SK-N-SH treated with all-trans-retinoic acid at 6 μM for 48 hours (cell line): ENCODE results near the gene RAB6A.

Source experiments
- ATAC-seq: fragments of 200-7000 bp; cut with Tn5 transposase; 3 replicates; pipeline ENCODE4 v1.9.1; 2020; ENCODE audit warnings: mild to moderate bottlenecking, moderate library complexity
- ARNTL ChIP-seq: fragments of 450-650 bp; formaldehyde crosslinking; IDR thresholded peaks from 2 replicates; pipeline ENCODE4 v1.5.0; 2020; ENCODE audit warnings: low read depth, mild to moderate bottlenecking, moderate library complexity, borderline replicate concordance
- BACH2 ChIP-seq: fragments of 250-450 bp; sonication (Bioruptor Pico); IDR thresholded peaks from 2 replicates; pipeline ENCODE4 v1.9.0; 2021; ENCODE audit warnings: mild to moderate bottlenecking, borderline replicate concordance
- CSDC2 ChIP-seq: fragments of 250-450 bp; sonication (Bioruptor Pico); IDR thresholded peaks from 2 replicates; pipeline ENCODE4 v1.5.0; 2020; ENCODE audit warnings: mild to moderate bottlenecking, moderate library complexity
- ESRRG ChIP-seq: fragments of 250-450 bp; sonication (Bioruptor Pico); IDR thresholded peaks from 2 replicates; pipeline ENCODE4 v1.6.1; 2021; ENCODE audit warnings: mild to moderate bottlenecking
- ISL1 ChIP-seq: fragments of 250-450 bp; sonication (Bioruptor Pico); IDR thresholded peaks from 2 replicates; pipeline ENCODE4 v2.1.2; 2022; ENCODE audit warnings: mild to moderate bottlenecking, moderate library complexity
- PPARA ChIP-seq: fragments of 250-450 bp; sonication (Bioruptor Pico); IDR thresholded peaks from 2 replicates; pipeline ENCODE4 v1.5.0; 2020; ENCODE audit warnings: mild to moderate bottlenecking, borderline replicate concordance
- RARB ChIP-seq: fragments of 250-450 bp; sonication (Bioruptor Pico); IDR thresholded peaks from 2 replicates; pipeline ENCODE4 v1.8.0; 2021; ENCODE audit warnings: mild to moderate bottlenecking, moderate library complexity
- SNAI2 ChIP-seq: fragments of 250-450 bp; sonication (Bioruptor Pico); IDR thresholded peaks from 2 replicates; pipeline ENCODE4 v1.5.0; 2020; ENCODE audit warnings: mild to moderate bottlenecking, moderate library complexity
- TOX ChIP-seq: fragments of 250-450 bp; sonication (Bioruptor Pico); IDR thresholded peaks from 2 replicates; pipeline ENCODE4 v1.8.0; 2021; ENCODE audit warnings: mild to moderate bottlenecking, moderate library complexity, borderline replicate concordance
- ZC3H10 ChIP-seq: fragments of 250-450 bp; sonication (Bioruptor Pico); IDR thresholded peaks from 2 replicates; pipeline ENCODE4 v1.5.1; 2021; ENCODE audit warnings: mild to moderate bottlenecking, moderate library complexity
- ZFP3 ChIP-seq: fragments of 250-450 bp; sonication (Bioruptor Pico); IDR thresholded peaks from 2 replicates; pipeline ENCODE4 v1.5.0; 2020; ENCODE audit warnings: mild to moderate bottlenecking, moderate library complexity
- ZFP30 ChIP-seq: fragments of 450-650 bp; formaldehyde crosslinking; IDR thresholded peaks from 2 replicates; pipeline ENCODE4 v1.5.0; 2022; ENCODE audit warnings: mild to moderate bottlenecking, moderate library complexity
- ZNF565 ChIP-seq: fragments of 450-650 bp; formaldehyde crosslinking; conservative IDR thresholded peaks from 2 replicates; pipeline ENCODE4 v1.5.0; 2020; ENCODE audit warnings: low read depth, mild to moderate bottlenecking, moderate library complexity
- ZNF70 ChIP-seq: fragments of 450-650 bp; formaldehyde crosslinking; IDR thresholded peaks from 2 replicates; pipeline ENCODE4 v1.5.0; 2020; ENCODE audit warnings: mild to moderate bottlenecking, moderate library complexity
- ZNF8 ChIP-seq: fragments of 450-650 bp; formaldehyde crosslinking; IDR thresholded peaks from 2 replicates; pipeline ENCODE4 v1.5.0; 2020; ENCODE audit warnings: mild to moderate bottlenecking, moderate library complexity
- TF ChIP-seq, protein P1 (sequence below): fragments of 250-450 bp; sonication (Bioruptor Pico); IDR thresholded peaks from 2 replicates; pipeline ENCODE4 v1.8.0; 2020; ENCODE audit warnings: mild to moderate bottlenecking, moderate library complexity, borderline replicate concordance
- TF ChIP-seq, protein P2 (sequence below): fragments of 250-450 bp; sonication (Bioruptor Pico); IDR thresholded peaks from 2 replicates; pipeline ENCODE4 v1.5.0; 2020; ENCODE audit warnings: mild to moderate bottlenecking, moderate library complexity
- TF ChIP-seq, protein P3 (sequence below): fragments of 250-450 bp; sonication (Bioruptor Pico); IDR thresholded peaks from 2 replicates; pipeline ENCODE4 v1.5.1; 2021; ENCODE audit warnings: mild to moderate bottlenecking, moderate library complexity
- TF ChIP-seq, protein P4 (sequence below): fragments of 250-450 bp; sonication (Bioruptor Pico); IDR thresholded peaks from 2 replicates; pipeline ENCODE4 v1.8.0; 2021; ENCODE audit warnings: low read depth, mild to moderate bottlenecking, moderate library complexity, borderline replicate concordance
- TF ChIP-seq, protein P5 (sequence below): fragments of 250-450 bp; sonication (Bioruptor Pico); IDR thresholded peaks from 2 replicates; pipeline ENCODE4 v1.5.1; 2020; ENCODE audit warnings: low read depth, mild to moderate bottlenecking, moderate library complexity

RAB6A gene

DNA sequence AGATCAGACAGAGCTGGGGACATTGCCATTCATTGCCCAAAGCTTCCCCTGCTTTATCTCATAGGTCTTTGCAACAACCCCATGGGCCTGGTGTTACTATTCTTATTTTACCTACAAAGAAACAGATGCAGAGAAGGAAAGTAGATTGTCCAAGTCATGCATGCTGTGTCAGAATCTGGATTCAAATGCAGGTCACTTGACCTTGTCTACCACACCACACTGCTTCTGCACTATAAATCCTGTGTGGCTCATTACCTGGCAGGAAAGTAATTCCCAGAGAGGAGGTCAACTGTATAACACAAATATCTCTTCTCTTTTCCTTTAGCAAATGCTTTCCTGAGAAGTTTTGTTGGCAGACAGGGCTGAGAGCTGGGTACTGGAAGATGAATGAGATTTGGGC, 96.0 kb downstream of the RAB6A start:
- no peak for TF ChIP-seq PPARA (CRISPR knock-in tag)
- no peak for TF ChIP-seq ZFP3 (CRISPR knock-in tag)
- TF ChIP-seq CSDC2 (CRISPR knock-in tag) = no peak
- TF ChIP-seq ZNF8 (CRISPR knock-in tag) = no peak
- TF ChIP-seq, protein P1, sequence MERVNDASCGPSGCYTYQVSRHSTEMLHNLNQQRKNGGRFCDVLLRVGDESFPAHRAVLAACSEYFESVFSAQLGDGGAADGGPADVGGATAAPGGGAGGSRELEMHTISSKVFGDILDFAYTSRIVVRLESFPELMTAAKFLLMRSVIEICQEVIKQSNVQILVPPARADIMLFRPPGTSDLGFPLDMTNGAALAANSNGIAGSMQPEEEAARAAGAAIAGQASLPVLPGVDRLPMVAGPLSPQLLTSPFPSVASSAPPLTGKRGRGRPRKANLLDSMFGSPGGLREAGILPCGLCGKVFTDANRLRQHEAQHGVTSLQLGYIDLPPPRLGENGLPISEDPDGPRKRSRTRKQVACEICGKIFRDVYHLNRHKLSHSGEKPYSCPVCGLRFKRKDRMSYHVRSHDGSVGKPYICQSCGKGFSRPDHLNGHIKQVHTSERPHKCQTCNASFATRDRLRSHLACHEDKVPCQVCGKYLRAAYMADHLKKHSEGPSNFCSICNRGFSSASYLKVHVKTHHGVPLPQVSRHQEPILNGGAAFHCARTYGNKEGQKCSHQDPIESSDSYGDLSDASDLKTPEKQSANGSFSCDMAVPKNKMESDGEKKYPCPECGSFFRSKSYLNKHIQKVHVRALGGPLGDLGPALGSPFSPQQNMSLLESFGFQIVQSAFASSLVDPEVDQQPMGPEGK = no peak
- TF ChIP-seq ESRRG (CRISPR knock-in tag) = no peak
- no peak for TF ChIP-seq RARB
- no peak for TF ChIP-seq ZNF565
- no peak for TF ChIP-seq BACH2
- TF ChIP-seq, protein P2, sequence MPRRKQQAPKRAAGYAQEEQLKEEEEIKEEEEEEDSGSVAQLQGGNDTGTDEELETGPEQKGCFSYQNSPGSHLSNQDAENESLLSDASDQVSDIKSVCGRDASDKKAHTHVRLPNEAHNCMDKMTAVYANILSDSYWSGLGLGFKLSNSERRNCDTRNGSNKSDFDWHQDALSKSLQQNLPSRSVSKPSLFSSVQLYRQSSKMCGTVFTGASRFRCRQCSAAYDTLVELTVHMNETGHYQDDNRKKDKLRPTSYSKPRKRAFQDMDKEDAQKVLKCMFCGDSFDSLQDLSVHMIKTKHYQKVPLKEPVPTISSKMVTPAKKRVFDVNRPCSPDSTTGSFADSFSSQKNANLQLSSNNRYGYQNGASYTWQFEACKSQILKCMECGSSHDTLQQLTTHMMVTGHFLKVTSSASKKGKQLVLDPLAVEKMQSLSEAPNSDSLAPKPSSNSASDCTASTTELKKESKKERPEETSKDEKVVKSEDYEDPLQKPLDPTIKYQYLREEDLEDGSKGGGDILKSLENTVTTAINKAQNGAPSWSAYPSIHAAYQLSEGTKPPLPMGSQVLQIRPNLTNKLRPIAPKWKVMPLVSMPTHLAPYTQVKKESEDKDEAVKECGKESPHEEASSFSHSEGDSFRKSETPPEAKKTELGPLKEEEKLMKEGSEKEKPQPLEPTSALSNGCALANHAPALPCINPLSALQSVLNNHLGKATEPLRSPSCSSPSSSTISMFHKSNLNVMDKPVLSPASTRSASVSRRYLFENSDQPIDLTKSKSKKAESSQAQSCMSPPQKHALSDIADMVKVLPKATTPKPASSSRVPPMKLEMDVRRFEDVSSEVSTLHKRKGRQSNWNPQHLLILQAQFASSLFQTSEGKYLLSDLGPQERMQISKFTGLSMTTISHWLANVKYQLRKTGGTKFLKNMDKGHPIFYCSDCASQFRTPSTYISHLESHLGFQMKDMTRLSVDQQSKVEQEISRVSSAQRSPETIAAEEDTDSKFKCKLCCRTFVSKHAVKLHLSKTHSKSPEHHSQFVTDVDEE = no peak
- TF ChIP-seq ARNTL (CRISPR knock-in tag) = no peak
- TF ChIP-seq ISL1 = no peak
- no peak for TF ChIP-seq SNAI2 (CRISPR knock-in tag)
- TF ChIP-seq ZC3H10 = no peak
- ATAC-seq = no peak

DNA sequence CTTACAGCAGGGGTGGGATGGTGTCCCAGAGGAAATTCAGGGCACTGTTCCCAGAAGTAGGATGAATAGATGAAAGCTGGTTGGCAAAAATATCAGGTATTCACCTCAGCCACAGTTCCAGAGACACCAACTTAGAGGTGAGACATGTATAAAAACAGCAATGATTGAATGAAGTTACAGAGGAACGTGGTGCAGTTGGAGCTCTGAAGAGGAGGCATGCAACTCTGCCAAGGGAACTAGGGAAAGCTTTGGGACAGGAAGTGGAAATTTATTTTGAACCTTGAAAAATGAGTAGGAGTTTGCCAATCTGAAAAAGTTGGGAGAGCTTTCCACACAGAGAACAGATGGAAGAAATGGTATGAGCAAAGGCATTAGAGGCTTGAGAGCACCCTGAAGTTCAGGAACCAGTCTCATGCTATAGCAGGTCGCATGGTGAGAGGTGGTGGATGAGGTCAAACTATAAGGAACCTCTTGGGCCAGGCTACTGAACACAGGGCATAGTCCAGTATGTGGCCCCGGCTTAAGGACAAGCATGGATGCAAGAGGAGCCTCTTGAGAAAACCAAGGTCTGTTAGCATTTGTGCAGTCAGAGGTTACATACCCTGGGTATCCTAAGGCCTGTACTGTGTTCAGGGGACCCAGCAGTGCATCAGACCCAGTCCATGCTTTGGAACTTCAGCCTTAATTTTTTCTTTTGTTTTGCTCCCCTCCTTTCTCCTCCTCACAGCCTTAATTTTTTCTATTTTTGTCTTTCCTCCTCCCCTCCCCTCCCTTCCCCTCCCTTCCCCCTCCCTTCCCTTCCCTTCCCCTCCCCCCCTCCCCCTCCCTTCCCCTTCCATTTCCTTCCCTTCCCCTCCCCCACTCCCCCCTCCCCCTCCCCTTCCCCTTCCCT, 97.0 kb downstream of the RAB6A start:
- TF ChIP-seq ZNF70 (CRISPR knock-in tag) (no peak), PPARA (CRISPR knock-in tag) (no peak), ZFP3 (CRISPR knock-in tag) (no peak), ZC3H10 (no peak), TOX (CRISPR knock-in tag) (no peak), ISL1 (no peak), ARNTL (CRISPR knock-in tag) (no peak), ZFP30 (CRISPR knock-in tag) (no peak), ZNF565 (no peak), ESRRG (CRISPR knock-in tag) (no peak)
- TF ChIP-seq, protein P3, sequence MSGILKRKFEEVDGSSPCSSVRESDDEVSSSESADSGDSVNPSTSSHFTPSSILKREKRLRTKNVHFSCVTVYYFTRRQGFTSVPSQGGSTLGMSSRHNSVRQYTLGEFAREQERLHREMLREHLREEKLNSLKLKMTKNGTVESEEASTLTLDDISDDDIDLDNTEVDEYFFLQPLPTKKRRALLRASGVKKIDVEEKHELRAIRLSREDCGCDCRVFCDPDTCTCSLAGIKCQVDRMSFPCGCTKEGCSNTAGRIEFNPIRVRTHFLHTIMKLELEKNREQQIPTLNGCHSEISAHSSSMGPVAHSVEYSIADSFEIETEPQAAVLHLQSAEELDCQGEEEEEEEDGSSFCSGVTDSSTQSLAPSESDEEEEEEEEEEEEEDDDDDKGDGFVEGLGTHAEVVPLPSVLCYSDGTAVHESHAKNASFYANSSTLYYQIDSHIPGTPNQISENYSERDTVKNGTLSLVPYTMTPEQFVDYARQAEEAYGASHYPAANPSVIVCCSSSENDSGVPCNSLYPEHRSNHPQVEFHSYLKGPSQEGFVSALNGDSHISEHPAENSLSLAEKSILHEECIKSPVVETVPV = no peak
- TF ChIP-seq, protein P4, sequence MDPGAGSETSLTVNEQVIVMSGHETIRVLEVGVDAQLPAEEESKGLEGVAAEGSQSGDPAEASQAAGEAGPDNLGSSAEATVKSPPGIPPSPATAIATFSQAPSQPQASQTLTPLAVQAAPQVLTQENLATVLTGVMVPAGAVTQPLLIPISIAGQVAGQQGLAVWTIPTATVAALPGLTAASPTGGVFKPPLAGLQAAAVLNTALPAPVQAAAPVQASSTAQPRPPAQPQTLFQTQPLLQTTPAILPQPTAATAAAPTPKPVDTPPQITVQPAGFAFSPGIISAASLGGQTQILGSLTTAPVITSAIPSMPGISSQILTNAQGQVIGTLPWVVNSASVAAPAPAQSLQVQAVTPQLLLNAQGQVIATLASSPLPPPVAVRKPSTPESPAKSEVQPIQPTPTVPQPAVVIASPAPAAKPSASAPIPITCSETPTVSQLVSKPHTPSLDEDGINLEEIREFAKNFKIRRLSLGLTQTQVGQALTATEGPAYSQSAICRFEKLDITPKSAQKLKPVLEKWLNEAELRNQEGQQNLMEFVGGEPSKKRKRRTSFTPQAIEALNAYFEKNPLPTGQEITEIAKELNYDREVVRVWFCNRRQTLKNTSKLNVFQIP (CRISPR knock-in tag) = no peak
- TF ChIP-seq, protein P1 = no peak
- TF ChIP-seq, protein P2 = no peak
- TF ChIP-seq, protein P5, sequence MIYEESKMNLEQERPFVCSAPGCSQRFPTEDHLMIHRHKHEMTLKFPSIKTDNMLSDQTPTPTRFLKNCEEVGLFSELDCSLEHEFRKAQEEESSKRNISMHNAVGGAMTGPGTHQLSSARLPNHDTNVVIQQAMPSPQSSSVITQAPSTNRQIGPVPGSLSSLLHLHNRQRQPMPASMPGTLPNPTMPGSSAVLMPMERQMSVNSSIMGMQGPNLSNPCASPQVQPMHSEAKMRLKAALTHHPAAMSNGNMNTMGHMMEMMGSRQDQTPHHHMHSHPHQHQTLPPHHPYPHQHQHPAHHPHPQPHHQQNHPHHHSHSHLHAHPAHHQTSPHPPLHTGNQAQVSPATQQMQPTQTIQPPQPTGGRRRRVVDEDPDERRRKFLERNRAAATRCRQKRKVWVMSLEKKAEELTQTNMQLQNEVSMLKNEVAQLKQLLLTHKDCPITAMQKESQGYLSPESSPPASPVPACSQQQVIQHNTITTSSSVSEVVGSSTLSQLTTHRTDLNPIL (CRISPR knock-in tag) = no peak

More for the DNA sequence above, 97.0 kb downstream of the RAB6A start:
- no peak for ATAC-seq
